Liver (tissue), 9 donors: ENCODE measurements around the gene TCFL5. TPM values are rescaled to one million over a fixed set of nuclear protein-coding genes. Genes with fewer than 3 reads are reported as not detected.

Experiments
- DNase-seq: peaks from one replicate; pipeline ENCODE4 v3.0.0-alpha.2; 2017; ENCODE audit warnings: low spot score
- H3K27ac ChIP-seq, 2 donors: one replicate each; pipeline ENCODE4 v1.7.0; 2013; ENCODE audit warnings: inconsistent platforms in 2 of 2, low read length in 2 of 2, control low read depth in 1 of 2, low read depth in 1 of 2, mild to moderate bottlenecking in 1 of 2
- H3K27me3 ChIP-seq, 4 donors: one replicate each; pipeline versions ENCODE4 v1.6.1 to v1.7.0; 2013; ENCODE audit warnings: low read length in 3 of 4, inconsistent platforms in 1 of 4, mild to moderate bottlenecking in 1 of 4, moderate library complexity in 1 of 4; ENCODE audit not compliant: control insufficient read depth in 4 of 4, insufficient read depth in 4 of 4
- H3K36me3 ChIP-seq, 4 donors: one replicate each; pipeline versions ENCODE4 v1.6.1 to v1.7.0; 2013; ENCODE audit warnings: low read length in 3 of 4, mild to moderate bottlenecking in 3 of 4, low read depth in 1 of 4, moderate library complexity in 1 of 4; ENCODE audit not compliant: control insufficient read depth in 4 of 4, insufficient read depth in 3 of 4
- H3K4me1 ChIP-seq, 4 donors: one replicate each; pipeline versions ENCODE4 v1.6.1 to v1.7.0; 2013; ENCODE audit warnings: low read length in 3 of 4, mild to moderate bottlenecking in 3 of 4, moderate library complexity in 1 of 4; ENCODE audit not compliant: control insufficient read depth in 4 of 4, insufficient read depth in 4 of 4
- H3K4me3 ChIP-seq, 3 donors: one replicate each; pipeline versions ENCODE4 v1.6.1 to v1.7.0; 2013; ENCODE audit warnings: low read length in 3 of 3, control low read depth in 1 of 3, low read depth in 1 of 3, mild to moderate bottlenecking in 1 of 3
- H3K9ac ChIP-seq, 2 donors: one replicate each; pipeline ENCODE4 v1.7.0; 2013; ENCODE audit warnings: low read length in 2 of 2, mild to moderate bottlenecking in 2 of 2, moderate library complexity in 2 of 2, control low read depth in 1 of 2, low read depth in 1 of 2
- H3K9me3 ChIP-seq, 4 donors: one replicate each; pipeline versions ENCODE4 v1.6.1 to v1.7.0; 2013; ENCODE audit warnings: low read length in 3 of 4; ENCODE audit not compliant: control insufficient read depth in 4 of 4
- FOXA1 ChIP-seq: IDR thresholded peaks from 2 replicates; pipeline ENCODE4 v1.6.1; 2016; ENCODE audit warnings: antibody characterized with exemption
- GABPA ChIP-seq, 2 donors: IDR thresholded peaks in 1 of 2; conservative IDR thresholded peaks in 1 of 2; 2 replicates each; pipeline ENCODE4 v1.6.1; 2016; ENCODE audit warnings: antibody characterized with exemption in 2 of 2, mild to moderate bottlenecking in 1 of 2, moderate library complexity in 1 of 2
- HNF4A ChIP-seq, 2 donors: conservative IDR thresholded peaks; 2 replicates each; pipeline ENCODE4 v1.6.1; 2016; ENCODE audit warnings: antibody characterized with exemption in 2 of 2, mild to moderate bottlenecking in 2 of 2
- HNF4G ChIP-seq: IDR thresholded peaks from 2 replicates; pipeline ENCODE4 v1.6.1; 2016; ENCODE audit warnings: antibody characterized with exemption
- JUND ChIP-seq, 2 donors: IDR thresholded peaks; 2 replicates each; pipeline ENCODE4 v1.6.1; 2016; ENCODE audit warnings: antibody characterized with exemption in 2 of 2
- NR2F2 ChIP-seq: IDR thresholded peaks from 2 replicates; pipeline ENCODE4 v1.6.1; 2016; ENCODE audit warnings: antibody characterized with exemption
- RXRA ChIP-seq, 2 donors: IDR thresholded peaks; 2 replicates each; pipeline ENCODE4 v1.6.1; 2017 to 2018; ENCODE audit warnings: antibody characterized with exemption in 2 of 2, mild to moderate bottlenecking in 1 of 2
- SP1 ChIP-seq: IDR thresholded peaks from 2 replicates; pipeline ENCODE4 v1.6.1; 2018; ENCODE audit warnings: antibody characterized with exemption, mild to moderate bottlenecking
- TAF1 ChIP-seq: conservative IDR thresholded peaks from 2 replicates; pipeline ENCODE4 v1.6.1; 2016; ENCODE audit warnings: antibody characterized with exemption, mild to moderate bottlenecking
- YY1 ChIP-seq: IDR thresholded peaks from 2 replicates; pipeline ENCODE4 v1.6.1; 2016; ENCODE audit warnings: antibody characterized with exemption, mild to moderate bottlenecking
- WGBS: extraction: QIAGEN DNeasy Blood & Tissue Kit; methylation state at CpG from one replicate; pipeline ENCODE4 v1.1.7; 2013; 5-methylcytosine and 5-hydroxymethylcytosine counted together
- polyA plus RNA-seq, 2 donors: library from polyadenylated mRNA; stranded (reverse) in 1 of 2; unstranded in 1 of 2; fragments of 200-250 nt in 1 of 2; fragments of >200 nt in 1 of 2; fragmentation: Nextera tagmentation in 1 of 2; extraction: Ambion mirVana in 1 of 2; gene quantifications; one replicate each; pipeline versions ENCODE4 v1.2.1 to v1.2.3, GENCODE V29; 2013 to 2015
- total RNA-seq, 2 donors: library from RNA; depleted of rRNA; stranded (reverse); fragments of >200 nt; gene quantifications; one replicate each; pipeline ENCODE4 v1.2.3, GENCODE V29; 2014
- TF ChIP-seq, protein P1 (sequence below): IDR thresholded peaks from 2 replicates; pipeline ENCODE4 v1.6.1; 2016; ENCODE audit warnings: antibody characterized with exemption
- TF ChIP-seq, protein P2 (sequence below): IDR thresholded peaks from 2 replicates; pipeline ENCODE4 v1.6.1; 2016; ENCODE audit warnings: antibody characterized with exemption, mild to moderate bottlenecking
- donor health status: healthy.
- donor health status: healthy.
- donor health status: healthy.
- donor health status: healthy.
- donor health status: healthy.

Gene TCFL5
- total and polyA plus RNA-seq, 4 donors, result 0.79 to 3.8 (median 2.2) TPM

DNA sequence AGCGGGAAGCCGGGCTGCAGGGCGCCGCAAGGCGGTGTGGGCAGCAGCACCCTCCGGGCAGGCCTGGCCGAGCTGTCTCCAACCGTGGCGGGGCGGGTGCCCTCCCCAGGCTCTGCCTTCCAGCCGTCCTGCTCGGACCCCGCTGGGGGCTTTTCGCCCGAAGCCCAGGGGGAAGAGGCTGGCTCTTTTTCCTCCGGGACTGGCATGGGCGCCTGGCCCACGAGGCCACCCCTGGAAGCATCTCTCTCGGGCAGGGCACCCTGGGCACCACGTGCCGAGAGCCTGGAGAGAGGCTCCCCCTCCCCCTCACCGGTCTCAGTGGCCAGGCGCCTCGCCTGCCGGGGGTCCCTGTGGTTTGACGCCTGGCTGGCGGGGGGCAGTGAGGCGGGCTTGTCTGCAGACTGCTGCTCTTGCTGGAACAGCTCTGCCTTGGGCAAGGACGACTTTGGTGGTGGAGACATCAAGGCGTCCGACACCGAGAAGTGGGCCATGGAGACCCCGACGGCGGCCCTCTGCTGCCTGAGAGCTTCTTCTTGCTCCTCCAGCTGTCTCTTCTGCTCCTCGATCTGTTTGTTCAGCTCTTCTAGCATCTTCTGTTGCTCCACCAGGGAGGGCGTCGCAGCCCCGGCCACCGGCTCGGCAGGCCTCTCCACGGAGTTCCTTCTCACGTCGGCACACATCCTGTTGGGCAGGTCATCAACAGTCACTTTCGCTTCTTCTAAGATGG is 19.5 kb upstream of the TCFL5 start:
- no peaks in the 10 kb centered on the region for H3K27me3 ChIP-seq
- no peak overlapping the region for H3K27ac ChIP-seq
- WGBS, result 97% methylated on average over 45 of the region's 45 CpGs
- no peak for TF ChIP-seq RXRA (IDR thresholded peaks at IDR 0.05)
- no peak for TF ChIP-seq GABPA (IDR thresholded peaks at IDR 0.05 in 1 of 2, conservative IDR thresholded peaks at IDR 0.05 in 1 of 2)
- no peak for TF ChIP-seq HNF4A (conservative IDR thresholded peaks at IDR 0.05)
- peaks cover 0 to 4% (median 2%) of the 10 kb centered on the region in 4 donors for H3K4me1 ChIP-seq
- no peak for DNase-seq
- H3K4me3 ChIP-seq, result no peak overlapping the region
- H3K36me3 ChIP-seq, result peaks cover 4 to 18% (median 8%) of the 10 kb centered on the region in 4 donors
- H3K9me3 ChIP-seq, result no peaks in the 10 kb centered on the region
- no peak overlapping the region for H3K9ac ChIP-seq

DNA sequence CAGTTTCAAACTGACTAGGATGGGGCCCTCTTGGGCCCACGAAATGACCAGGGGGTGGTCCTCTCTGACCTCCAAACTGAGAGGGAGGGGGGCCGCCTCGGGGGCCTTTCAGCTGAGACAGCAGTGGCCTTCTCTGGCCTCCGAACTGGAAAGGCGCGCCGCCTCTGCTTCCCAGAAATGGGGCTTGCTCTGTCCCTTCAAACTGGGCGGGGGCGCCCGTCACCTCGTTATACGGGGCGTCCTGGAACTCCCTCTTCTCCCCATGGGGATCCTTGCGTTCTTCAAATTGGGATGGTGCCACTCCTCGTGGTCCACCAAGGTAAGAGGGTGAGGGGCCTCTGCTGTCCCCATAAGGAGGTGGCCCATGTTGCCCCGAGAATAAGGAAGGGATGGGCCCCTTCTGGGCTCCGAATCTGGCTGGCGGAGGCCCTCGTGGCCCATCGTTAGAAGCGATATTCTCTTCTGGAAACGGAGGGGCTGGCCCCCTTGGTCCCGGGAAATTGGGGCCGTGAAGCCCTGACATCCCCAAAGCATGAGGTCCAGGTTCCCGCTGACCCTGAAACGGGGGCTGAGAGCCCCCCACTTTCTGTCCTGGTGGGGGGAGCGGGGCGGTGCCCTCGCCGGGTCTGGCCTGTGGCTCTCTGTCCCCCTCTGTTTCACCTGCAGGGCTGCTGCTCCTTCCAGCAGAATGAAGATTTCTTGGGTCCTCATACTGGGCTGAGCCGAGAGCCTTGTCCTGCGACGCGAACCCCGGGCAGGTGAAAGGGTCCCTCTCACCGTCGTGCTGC is 18.7 kb upstream of the TCFL5 start:
- H3K9ac ChIP-seq, result no peak overlapping the region
- peaks cover 0 to 6% (median 2%) of the 10 kb centered on the region in 4 donors for H3K4me1 ChIP-seq
- 97% methylated on average over 37 of the region's 37 CpGs for WGBS
- no peaks in the 10 kb centered on the region for H3K9me3 ChIP-seq
- DNase-seq, result no peak
- H3K27ac ChIP-seq, result no peak overlapping the region
- peaks cover 3 to 18% (median 8%) of the 10 kb centered on the region in 4 donors for H3K36me3 ChIP-seq
- H3K27me3 ChIP-seq, result no peaks in the 10 kb centered on the region
- TF ChIP-seq HNF4A (conservative IDR thresholded peaks at IDR 0.05), result no peak
- no peak for TF ChIP-seq YY1
- no peak for TF ChIP-seq FOXA1
- no peak for TF ChIP-seq NR2F2
- no peak for TF ChIP-seq TAF1
- no peak overlapping the region for H3K4me3 ChIP-seq

DNA sequence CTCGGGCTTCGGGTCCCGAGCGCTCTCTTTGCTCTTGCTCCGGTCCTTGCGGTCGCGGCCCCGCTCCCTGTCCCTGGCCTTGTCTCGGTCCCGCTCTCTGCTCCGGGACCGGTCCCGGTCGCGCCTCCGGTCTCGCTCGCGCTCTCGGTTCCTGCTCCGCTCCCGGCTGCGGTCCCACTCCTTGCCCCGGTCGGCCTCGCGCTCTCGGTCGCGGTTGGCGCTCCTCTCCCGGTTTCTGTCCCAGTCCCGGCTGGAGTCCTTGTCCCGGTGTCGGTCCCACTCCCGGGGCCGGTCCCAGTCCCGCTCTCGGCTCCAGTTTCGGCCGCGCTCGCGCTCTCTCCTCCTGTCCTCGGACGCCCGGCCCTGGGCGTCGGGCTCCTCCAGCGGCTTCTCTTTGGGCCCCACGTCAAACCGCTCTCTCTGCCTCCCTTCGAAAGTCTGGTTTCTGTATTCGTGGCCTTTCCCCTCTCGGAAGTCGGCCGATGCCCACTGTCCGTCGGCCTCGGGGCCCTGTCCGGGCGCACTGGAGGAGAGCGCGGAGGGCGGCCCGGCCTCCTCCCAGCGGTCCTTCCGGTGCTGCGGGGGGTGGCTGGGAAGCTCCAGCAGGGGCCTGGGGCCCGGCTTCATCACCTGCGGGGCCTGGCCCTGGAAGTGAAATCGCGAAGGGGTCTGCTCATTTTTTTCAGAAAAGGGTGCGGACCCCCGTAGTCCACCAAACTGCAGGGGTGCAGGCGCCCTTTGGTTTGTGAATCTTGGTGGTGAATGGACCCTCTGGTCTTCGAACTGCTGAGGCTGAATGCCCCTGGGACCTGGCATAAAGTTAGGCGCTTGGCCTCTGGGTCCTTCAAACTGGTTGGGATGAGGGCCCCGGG is 17.9 kb upstream of the TCFL5 start:
- Histone ChIP-seq H3K27ac (no peak overlapping the region), H3K4me3 (no peak overlapping the region), H3K9ac (no peak overlapping the region), H3K27me3 (no peaks in the 10 kb centered on the region), H3K36me3 (peaks cover 3 to 18% (median 8%) of the 10 kb centered on the region in 4 donors), H3K9me3 (no peaks in the 10 kb centered on the region), H3K4me1 (peaks cover 0 to 6% (median 2%) of the 10 kb centered on the region in 4 donors)
- no peak for TF ChIP-seq HNF4G
- TF ChIP-seq GABPA (IDR thresholded peaks at IDR 0.05 in 1 of 2, conservative IDR thresholded peaks at IDR 0.05 in 1 of 2), result no peak
- TF ChIP-seq SP1, result no peak
- TF ChIP-seq, protein P1, sequence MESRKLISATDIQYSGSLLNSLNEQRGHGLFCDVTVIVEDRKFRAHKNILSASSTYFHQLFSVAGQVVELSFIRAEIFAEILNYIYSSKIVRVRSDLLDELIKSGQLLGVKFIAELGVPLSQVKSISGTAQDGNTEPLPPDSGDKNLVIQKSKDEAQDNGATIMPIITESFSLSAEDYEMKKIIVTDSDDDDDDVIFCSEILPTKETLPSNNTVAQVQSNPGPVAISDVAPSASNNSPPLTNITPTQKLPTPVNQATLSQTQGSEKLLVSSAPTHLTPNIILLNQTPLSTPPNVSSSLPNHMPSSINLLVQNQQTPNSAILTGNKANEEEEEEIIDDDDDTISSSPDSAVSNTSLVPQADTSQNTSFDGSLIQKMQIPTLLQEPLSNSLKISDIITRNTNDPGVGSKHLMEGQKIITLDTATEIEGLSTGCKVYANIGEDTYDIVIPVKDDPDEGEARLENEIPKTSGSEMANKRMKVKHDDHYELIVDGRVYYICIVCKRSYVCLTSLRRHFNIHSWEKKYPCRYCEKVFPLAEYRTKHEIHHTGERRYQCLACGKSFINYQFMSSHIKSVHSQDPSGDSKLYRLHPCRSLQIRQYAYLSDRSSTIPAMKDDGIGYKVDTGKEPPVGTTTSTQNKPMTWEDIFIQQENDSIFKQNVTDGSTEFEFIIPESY, result no peak
- TF ChIP-seq JUND (IDR thresholded peaks at IDR 0.05), result no peak
- TF ChIP-seq NR2F2, result no peak
- TF ChIP-seq TAF1, result no peak
- TF ChIP-seq, protein P2, sequence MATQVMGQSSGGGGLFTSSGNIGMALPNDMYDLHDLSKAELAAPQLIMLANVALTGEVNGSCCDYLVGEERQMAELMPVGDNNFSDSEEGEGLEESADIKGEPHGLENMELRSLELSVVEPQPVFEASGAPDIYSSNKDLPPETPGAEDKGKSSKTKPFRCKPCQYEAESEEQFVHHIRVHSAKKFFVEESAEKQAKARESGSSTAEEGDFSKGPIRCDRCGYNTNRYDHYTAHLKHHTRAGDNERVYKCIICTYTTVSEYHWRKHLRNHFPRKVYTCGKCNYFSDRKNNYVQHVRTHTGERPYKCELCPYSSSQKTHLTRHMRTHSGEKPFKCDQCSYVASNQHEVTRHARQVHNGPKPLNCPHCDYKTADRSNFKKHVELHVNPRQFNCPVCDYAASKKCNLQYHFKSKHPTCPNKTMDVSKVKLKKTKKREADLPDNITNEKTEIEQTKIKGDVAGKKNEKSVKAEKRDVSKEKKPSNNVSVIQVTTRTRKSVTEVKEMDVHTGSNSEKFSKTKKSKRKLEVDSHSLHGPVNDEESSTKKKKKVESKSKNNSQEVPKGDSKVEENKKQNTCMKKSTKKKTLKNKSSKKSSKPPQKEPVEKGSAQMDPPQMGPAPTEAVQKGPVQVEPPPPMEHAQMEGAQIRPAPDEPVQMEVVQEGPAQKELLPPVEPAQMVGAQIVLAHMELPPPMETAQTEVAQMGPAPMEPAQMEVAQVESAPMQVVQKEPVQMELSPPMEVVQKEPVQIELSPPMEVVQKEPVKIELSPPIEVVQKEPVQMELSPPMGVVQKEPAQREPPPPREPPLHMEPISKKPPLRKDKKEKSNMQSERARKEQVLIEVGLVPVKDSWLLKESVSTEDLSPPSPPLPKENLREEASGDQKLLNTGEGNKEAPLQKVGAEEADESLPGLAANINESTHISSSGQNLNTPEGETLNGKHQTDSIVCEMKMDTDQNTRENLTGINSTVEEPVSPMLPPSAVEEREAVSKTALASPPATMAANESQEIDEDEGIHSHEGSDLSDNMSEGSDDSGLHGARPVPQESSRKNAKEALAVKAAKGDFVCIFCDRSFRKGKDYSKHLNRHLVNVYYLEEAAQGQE, result no peak
- no peak for DNase-seq
- 85% methylated on average over 80 of the region's 80 CpGs for WGBS
